ENCODE results near the gene PPP2R5C. TPM values are rescaled to one million over a fixed set of nuclear protein-coding genes. Genes with fewer than 3 reads are reported as not detected.
"Not testable (repeated sequence)": the region's sequence is repeated elsewhere in the genome, so short reads cannot be mapped to it uniquely, and the experiment has no call there.

The PPP2R5C gene
- polyA plus RNA-seq, 3 donors = 61.9 to 72.5 (median 64.0) TPM

GRCh38 chr14:101806252-101806651 is 44.7 kb downstream of the PPP2R5C start:
- Histone ChIP-seq H3K4me1 (ENCODE audit: control insufficient read depth in 1 of 2, insufficient read depth in 2 of 2, low read length in 2 of 2) (peaks cover 5 to 11% of the 10 kb centered on the region in 2 donors), H3K79me2 (ENCODE audit: insufficient read depth, low read length) (peaks cover 12% of the 10 kb centered on the region)
- H3K36me3 Mint-ChIP-seq; H3K4me3 Mint-ChIP-seq; H4K20me1 ChIP-seq (ENCODE audit: insufficient read depth, low read length); H3K4me2 ChIP-seq (replicated peaks; ENCODE audit: extremely low read depth, low read length, poor library complexity, severe bottlenecking); H3K9ac ChIP-seq (ENCODE audit: insufficient read depth, low read length, poor library complexity, severe bottlenecking); H3K27me3 ChIP-seq (ENCODE audit: control insufficient read depth in 2 of 2, insufficient read depth in 2 of 2, low read length in 2 of 2); intact Hi-C loops (cut with micrococcal nuclease); H3K27me3 Mint-ChIP-seq (ENCODE audit: low read depth in 3 of 3); H3K27ac Mint-ChIP-seq; H2AFZ ChIP-seq (ENCODE audit: insufficient read depth, low read depth, low read length, poor library complexity, severe bottlenecking); H3K9me3 Mint-ChIP-seq; H3K27ac ChIP-seq (ENCODE audit: low read depth in 1 of 2, low read length in 2 of 2); H3K36me3 ChIP-seq (replicated peaks in 1 of 2; ENCODE audit: control insufficient read depth in 1 of 2, insufficient read depth in 2 of 2, low read length in 2 of 2); H3K4me3 ChIP-seq (replicated peaks in 1 of 3; ENCODE audit: low read depth in 2 of 3, low read length in 3 of 3); H3K9me3 ChIP-seq (replicated peaks in 1 of 2; ENCODE audit: control insufficient read depth in 1 of 2, insufficient read depth in 1 of 2, low read length in 2 of 2); H3K4me1 Mint-ChIP-seq; DNase-seq: not testable (repeated sequence)
- no CpG with 5 or more reads among the region's 1 CpG for WGBS (ENCODE audit: insufficient coverage)

GRCh38 chr14:101808020-101808641 is 46.6 kb downstream of the PPP2R5C start:
- no peak overlapping the region for H3K4me2 ChIP-seq (replicated peaks; ENCODE audit: extremely low read depth, low read length, poor library complexity, severe bottlenecking)
- no peaks in the 10 kb centered on the region for H3K9me3 Mint-ChIP-seq
- peaks cover 0 to 4% (median 1%) of the 10 kb centered on the region in 3 donors for H3K27me3 Mint-ChIP-seq (ENCODE audit: low read depth in 3 of 3)
- H3K79me2 ChIP-seq (ENCODE audit: insufficient read depth, low read length) = peaks cover 30% of the 10 kb centered on the region
- no peaks in the 10 kb centered on the region for H4K20me1 ChIP-seq (ENCODE audit: insufficient read depth, low read length)
- WGBS (ENCODE audit: insufficient coverage) = 95% methylated on average over 4 of the region's 11 CpGs
- no peak overlapping the region for H3K9ac ChIP-seq (ENCODE audit: insufficient read depth, low read length, poor library complexity, severe bottlenecking)
- H3K4me1 Mint-ChIP-seq = peaks cover 18% of the 10 kb centered on the region
- H3K4me3 Mint-ChIP-seq = no peak overlapping the region
- H3K27me3 ChIP-seq (ENCODE audit: control insufficient read depth in 2 of 2, insufficient read depth in 2 of 2, low read length in 2 of 2) = no peaks in the 10 kb centered on the region
- H3K4me1 ChIP-seq (ENCODE audit: control insufficient read depth in 1 of 2, insufficient read depth in 2 of 2, low read length in 2 of 2) = peaks cover 12 to 22% of the 10 kb centered on the region in 2 donors
- no peak overlapping the region for H3K4me3 ChIP-seq (replicated peaks in 1 of 3; ENCODE audit: low read depth in 2 of 3, low read length in 3 of 3)
- no peak for TF ChIP-seq CTCF (IDR thresholded peaks at IDR 0.05)
- DNase-seq = no peak
- peak overlapping the region in 3 of 7 donors; percentile 1 to 51 (median 30) for H3K27ac Mint-ChIP-seq
- H2AFZ ChIP-seq (ENCODE audit: insufficient read depth, low read depth, low read length, poor library complexity, severe bottlenecking) = no peak overlapping the region
- intact Hi-C loops (cut with micrococcal nuclease) = loop anchor here in 1 of 2 donors (2.0 kb wide), 1 partner anchor 77 kb away; no protein-coding TSS in a partner anchor
- no peaks in the 10 kb centered on the region for H3K9me3 ChIP-seq (replicated peaks in 1 of 2; ENCODE audit: control insufficient read depth in 1 of 2, insufficient read depth in 1 of 2, low read length in 2 of 2)
- peaks cover 0 to 3% of the 10 kb centered on the region in 2 donors for H3K36me3 ChIP-seq (replicated peaks in 1 of 2; ENCODE audit: control insufficient read depth in 1 of 2, insufficient read depth in 2 of 2, low read length in 2 of 2)
- peaks cover 12 to 17% of the 10 kb centered on the region in 2 donors for H3K36me3 Mint-ChIP-seq
- no peak overlapping the region for H3K27ac ChIP-seq (ENCODE audit: low read depth in 1 of 2, low read length in 2 of 2)

Measured in CD14-positive monocyte (primary cell).